ENCODE results near the gene LRTM2. TPM values are rescaled to one million over a fixed set of nuclear protein-coding genes. Genes with fewer than 3 reads are reported as not detected.

LRTM2 gene
- total and polyA plus RNA-seq, 2 of the 4 experiments (the other 2 are of a cell fraction) = not detected

DNA sequence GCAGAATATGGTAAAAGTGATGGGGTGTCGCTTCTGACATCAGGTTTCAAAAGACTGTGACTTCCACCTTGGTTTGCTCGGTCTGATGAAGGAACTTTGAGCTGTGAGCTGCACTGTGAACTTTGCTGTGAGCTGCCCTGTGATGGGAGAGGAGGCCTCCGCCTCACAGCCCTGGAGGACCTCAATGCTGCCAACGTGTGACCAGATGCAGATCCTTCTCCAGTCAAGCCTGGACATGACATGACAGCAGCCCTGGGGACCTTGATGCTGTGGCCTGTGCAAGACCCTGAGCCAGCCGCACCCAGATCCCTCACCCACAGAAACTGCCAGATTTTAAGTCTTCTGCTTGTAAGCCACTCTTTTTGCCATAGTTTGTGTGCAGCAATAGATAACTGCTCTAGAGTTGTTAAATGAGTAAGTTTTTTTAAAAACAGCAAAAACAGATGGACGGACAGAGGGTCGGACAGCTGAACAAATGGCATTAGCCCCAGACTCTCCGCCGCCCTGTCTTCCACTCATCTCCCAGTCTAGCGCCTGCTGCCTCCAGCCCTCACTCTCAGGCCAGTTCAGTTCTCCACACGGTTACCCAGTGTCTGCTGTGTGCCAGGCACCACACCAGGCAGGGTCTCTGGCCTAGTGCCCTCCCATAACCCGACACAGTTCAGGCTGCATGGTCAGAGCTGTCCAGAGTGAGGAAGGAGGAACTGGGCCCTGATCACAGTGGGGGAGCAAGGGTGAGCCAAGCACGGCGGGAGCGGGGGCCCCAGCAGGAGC, 13.1 kb upstream of the LRTM2 start:
- H3K4me3 ChIP-seq (ENCODE audit: insufficient read depth, low read depth, low read length) = no peak overlapping the region
- ATAC-seq (ENCODE audit: low read depth) = no peak
- H2BK15ac ChIP-seq (ENCODE audit: low read depth, low read length) = no peak overlapping the region
- no peak overlapping the region for H2AK9ac ChIP-seq (replicated peaks; ENCODE audit: low read depth, low read length, poor library complexity)
- H3K18ac ChIP-seq (ENCODE audit: low read depth, low read length) = no peak overlapping the region
- no peaks in the 10 kb centered on the region; the same call in 1 of the 2 replicates for H3K27me3 ChIP-seq (ENCODE audit: control insufficient read depth, insufficient read depth, low read length)
- no peaks in the 10 kb centered on the region for H4K20me1 ChIP-seq (ENCODE audit: insufficient read depth, low read length)
- H3K9me1 ChIP-seq (ENCODE audit: insufficient read depth, low read length) = peaks cover 7% of the 10 kb centered on the region; the same call in 1 of the 2 replicates
- no peaks in the 10 kb centered on the region for H3K9me3 ChIP-seq (ENCODE audit: control insufficient read depth, insufficient read depth, low read length)
- H4K5ac ChIP-seq (ENCODE audit: low read depth, low read length) = no peak overlapping the region
- no peak overlapping the region for H2BK5ac ChIP-seq (ENCODE audit: low read depth, low read length, poor library complexity, severe bottlenecking)
- no peak overlapping the region for H3K56ac ChIP-seq (ENCODE audit: extremely low read depth, insufficient read depth, low read length)
- H2AK5ac ChIP-seq (ENCODE audit: low read depth, low read length) = no peak overlapping the region
- H4K8ac ChIP-seq (ENCODE audit: low read depth in 2 of 2, low read length in 2 of 2) = no peak overlapping the region
- CTCF ChIA-PET = interaction anchor here (0.5 kb wide), 1 partner anchor 1062 kb away, joined by 4 read pairs; no protein-coding TSS in a partner anchor
- no TSS peak for BruUV-seq (replicated peaks)
- intact Hi-C loops (cut with micrococcal nuclease) = no loop called here
- H3K4ac ChIP-seq (ENCODE audit: low read depth, low read length) = no peak overlapping the region
- H3K23ac ChIP-seq (ENCODE audit: low read depth, low read length) = no peak overlapping the region
- dilution Hi-C loops (cut with HindIII; ENCODE audit: low sequenced_read_pairs, unreplicated experiment) = no loop called here
- no peak overlapping the region for H3K9ac ChIP-seq (ENCODE audit: low read depth, low read length)
- H3K79me1 ChIP-seq (ENCODE audit: low read depth in 1 of 2, low read length in 2 of 2) = no peaks in the 10 kb centered on the region
- no peak for DNase-seq
- POLR2A ChIA-PET (ENCODE audit: unreplicated experiment) = no interaction called here
- no peak overlapping the region for H3K27ac ChIP-seq (ENCODE audit: insufficient read depth, low read length)
- H3K36me3 ChIP-seq (ENCODE audit: control insufficient read depth, insufficient read depth, low read length) = no peaks in the 10 kb centered on the region
- no peaks in the 10 kb centered on the region; the same call in 1 of the 2 replicates for H3K4me1 ChIP-seq (ENCODE audit: control insufficient read depth, insufficient read depth, low read length)
- H2AFZ ChIP-seq (replicated peaks; ENCODE audit: low read length, poor library complexity) = peak overlapping the region; percentile 29
- no peak overlapping the region for H4K91ac ChIP-seq (ENCODE audit: insufficient read depth, low read depth, low read length)
- no peak overlapping the region for H2BK120ac ChIP-seq (ENCODE audit: low read depth, low read length)
- 54% methylated on average over 3 of the region's 15 CpGs; no CpG with 5 or more reads in 1 of the 2 experiments for WGBS, 2 experiments (ENCODE audit: extremely low coverage in 2 of 2, insufficient read length in 1 of 2)
- no peak overlapping the region for H2BK20ac ChIP-seq (ENCODE audit: low read depth, low read length)
- in situ Hi-C loops (cut with MboI; ENCODE audit: low sequenced_read_pairs) = loop anchor here (10.0 to 25.0 kb wide), 3 partner anchors 218 to 778 kb away; no protein-coding TSS in a partner anchor
- no peak overlapping the region for H3K14ac ChIP-seq (replicated peaks; ENCODE audit: low read depth, low read length)
- no peak overlapping the region for H3K4me2 ChIP-seq (ENCODE audit: low read depth, low read length)
- TF ChIP-seq FOS (IDR thresholded peaks at IDR 0.05; ENCODE audit: low read depth, low read length) (no peak), CEBPB (IDR thresholded peaks at IDR 0.05; ENCODE audit: low read depth, low read length) (no peak), MAFK (IDR thresholded peaks at IDR 0.05; ENCODE audit: low read depth, low read length) (no peak), NFE2L2 (IDR thresholded peaks at IDR 0.05; ENCODE audit: low read depth, low read length) (no peak), RCOR1 (IDR thresholded peaks at IDR 0.05; ENCODE audit: insufficient replicate concordance, low read length) (no peak), USF2 (IDR thresholded peaks at IDR 0.05; ENCODE audit: low read depth, low read length) (no peak), CHD1 (IDR thresholded peaks at IDR 0.05; ENCODE audit: low read depth, low read length) (no peak), SMC3 (IDR thresholded peaks at IDR 0.05; ENCODE audit: low read depth, low read length) (no peak), MAZ (IDR thresholded peaks at IDR 0.05; ENCODE audit: borderline replicate concordance, low read depth, low read length) (no peak), MXI1 (IDR thresholded peaks at IDR 0.05; ENCODE audit: borderline replicate concordance, low read depth, low read length) (no peak), BHLHE40 (IDR thresholded peaks at IDR 0.05; ENCODE audit: low read depth, low read length) (no peak), POLR2A (IDR thresholded peaks at IDR 0.05; ENCODE audit: low read depth, low read length) (no peak), RFX5 (IDR thresholded peaks at IDR 0.05; ENCODE audit: low read depth, low read length) (no peak)
- TF ChIP-seq, protein P1, sequence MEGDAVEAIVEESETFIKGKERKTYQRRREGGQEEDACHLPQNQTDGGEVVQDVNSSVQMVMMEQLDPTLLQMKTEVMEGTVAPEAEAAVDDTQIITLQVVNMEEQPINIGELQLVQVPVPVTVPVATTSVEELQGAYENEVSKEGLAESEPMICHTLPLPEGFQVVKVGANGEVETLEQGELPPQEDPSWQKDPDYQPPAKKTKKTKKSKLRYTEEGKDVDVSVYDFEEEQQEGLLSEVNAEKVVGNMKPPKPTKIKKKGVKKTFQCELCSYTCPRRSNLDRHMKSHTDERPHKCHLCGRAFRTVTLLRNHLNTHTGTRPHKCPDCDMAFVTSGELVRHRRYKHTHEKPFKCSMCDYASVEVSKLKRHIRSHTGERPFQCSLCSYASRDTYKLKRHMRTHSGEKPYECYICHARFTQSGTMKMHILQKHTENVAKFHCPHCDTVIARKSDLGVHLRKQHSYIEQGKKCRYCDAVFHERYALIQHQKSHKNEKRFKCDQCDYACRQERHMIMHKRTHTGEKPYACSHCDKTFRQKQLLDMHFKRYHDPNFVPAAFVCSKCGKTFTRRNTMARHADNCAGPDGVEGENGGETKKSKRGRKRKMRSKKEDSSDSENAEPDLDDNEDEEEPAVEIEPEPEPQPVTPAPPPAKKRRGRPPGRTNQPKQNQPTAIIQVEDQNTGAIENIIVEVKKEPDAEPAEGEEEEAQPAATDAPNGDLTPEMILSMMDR (conservative IDR thresholded peaks at IDR 0.05; ENCODE audit: low read depth, low read length) = no peak
- TF ChIP-seq, protein P2, sequence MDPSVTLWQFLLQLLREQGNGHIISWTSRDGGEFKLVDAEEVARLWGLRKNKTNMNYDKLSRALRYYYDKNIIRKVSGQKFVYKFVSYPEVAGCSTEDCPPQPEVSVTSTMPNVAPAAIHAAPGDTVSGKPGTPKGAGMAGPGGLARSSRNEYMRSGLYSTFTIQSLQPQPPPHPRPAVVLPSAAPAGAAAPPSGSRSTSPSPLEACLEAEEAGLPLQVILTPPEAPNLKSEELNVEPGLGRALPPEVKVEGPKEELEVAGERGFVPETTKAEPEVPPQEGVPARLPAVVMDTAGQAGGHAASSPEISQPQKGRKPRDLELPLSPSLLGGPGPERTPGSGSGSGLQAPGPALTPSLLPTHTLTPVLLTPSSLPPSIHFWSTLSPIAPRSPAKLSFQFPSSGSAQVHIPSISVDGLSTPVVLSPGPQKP (IDR thresholded peaks at IDR 0.05; ENCODE audit: borderline replicate concordance, low read depth, low read length) = no peak

All from IMR-90 (cell line).